Globus pallidus (tissue), 1 donor: ENCODE measurements around the gene RGCC.
A peak's percentile ranks its signal among the peaks of the same experiment; 100 is the strongest.
"Not testable (repeated sequence)": the region's sequence is repeated elsewhere in the genome, so short reads cannot be mapped to it uniquely, and the experiment has no call there.

Source experiments
- DNase-seq: peaks from one replicate; pipeline ENCODE4 v3.0.0-alpha.2; 2015; ENCODE audit warnings: low spot score

RGCC gene

GRCh38 chr13:41456768-41457588 is at the start of gene RGCC:
Gene RGCC, plus strand, starts transcription at chr13:41457550. Its CDS starts 158 bp downstream, at chr13:41457708.
- DNase-seq, result peak; percentile 87

GRCh38 chr13:41408121-41408520 is 49.2 kb upstream of the RGCC start:
- DNase-seq, result no peak

- no peak for DNase-seq
Measured at GRCh38 chr13:41408746-41409145, 48.6 kb upstream of the RGCC start.

GRCh38 chr13:41409611-41410010 is 47.7 kb upstream of the RGCC start:
- DNase-seq, result no peak

GRCh38 chr13:41411060-41411459 is 46.3 kb upstream of the RGCC start:
- no peak for DNase-seq

GRCh38 chr13:41411522-41411921 is 45.8 kb upstream of the RGCC start:
- DNase-seq, result peak; percentile 57

- DNase-seq, result no peak
Measured at GRCh38 chr13:41413872-41414271, 43.5 kb upstream of the RGCC start.

GRCh38 chr13:41416276-41416675 is 41.1 kb upstream of the RGCC start:
- DNase-seq, result no peak

- DNase-seq, result no peak
Measured at GRCh38 chr13:41418027-41418426, 39.3 kb upstream of the RGCC start.

GRCh38 chr13:41418731-41419130 is 38.6 kb upstream of the RGCC start:
- no peak for DNase-seq

GRCh38 chr13:41419206-41419605 is 38.1 kb upstream of the RGCC start:
- DNase-seq, result no peak

GRCh38 chr13:41420146-41420545 is 37.2 kb upstream of the RGCC start:
- no peak for DNase-seq

- not testable (repeated sequence) for DNase-seq
Measured at GRCh38 chr13:41421330-41421729, 36.0 kb upstream of the RGCC start.

GRCh38 chr13:41421983-41422382 is 35.4 kb upstream of the RGCC start:
- not testable (repeated sequence) for DNase-seq

GRCh38 chr13:41423259-41423658 is 34.1 kb upstream of the RGCC start:
- DNase-seq, result not testable (repeated sequence)

- DNase-seq, result not testable (repeated sequence)
Measured at GRCh38 chr13:41424675-41425074, 32.7 kb upstream of the RGCC start.

- no peak for DNase-seq
Measured at GRCh38 chr13:41426047-41426446, 31.3 kb upstream of the RGCC start.

GRCh38 chr13:41427666-41428065 is 29.7 kb upstream of the RGCC start:
- DNase-seq, result no peak

- DNase-seq, result peak; percentile 41
Measured at GRCh38 chr13:41428155-41428554, 29.2 kb upstream of the RGCC start.

GRCh38 chr13:41434030-41434429 is 23.3 kb upstream of the RGCC start:
- not testable (repeated sequence) for DNase-seq

GRCh38 chr13:41434831-41435520 is 22.4 kb upstream of the RGCC start:
- DNase-seq, result no peak

GRCh38 chr13:41443969-41444368 is 13.4 kb upstream of the RGCC start:
- DNase-seq, result no peak

GRCh38 chr13:41452462-41452861 is 4.9 kb upstream of the RGCC start:
- DNase-seq, result no peak
